GM15510 (cell line): Measurements from ENCODE around the gene DNAJC30.

ENCODE experiments used
- POLR2A ChIP-seq: IDR thresholded peaks from 3 replicates; pipeline ENCODE4 v1.6.1; 2011; ENCODE audit warnings: borderline replicate concordance; ENCODE audit not compliant: insufficient read length; ENCODE audit errors: extremely low read depth

Gene DNAJC30

DNA sequence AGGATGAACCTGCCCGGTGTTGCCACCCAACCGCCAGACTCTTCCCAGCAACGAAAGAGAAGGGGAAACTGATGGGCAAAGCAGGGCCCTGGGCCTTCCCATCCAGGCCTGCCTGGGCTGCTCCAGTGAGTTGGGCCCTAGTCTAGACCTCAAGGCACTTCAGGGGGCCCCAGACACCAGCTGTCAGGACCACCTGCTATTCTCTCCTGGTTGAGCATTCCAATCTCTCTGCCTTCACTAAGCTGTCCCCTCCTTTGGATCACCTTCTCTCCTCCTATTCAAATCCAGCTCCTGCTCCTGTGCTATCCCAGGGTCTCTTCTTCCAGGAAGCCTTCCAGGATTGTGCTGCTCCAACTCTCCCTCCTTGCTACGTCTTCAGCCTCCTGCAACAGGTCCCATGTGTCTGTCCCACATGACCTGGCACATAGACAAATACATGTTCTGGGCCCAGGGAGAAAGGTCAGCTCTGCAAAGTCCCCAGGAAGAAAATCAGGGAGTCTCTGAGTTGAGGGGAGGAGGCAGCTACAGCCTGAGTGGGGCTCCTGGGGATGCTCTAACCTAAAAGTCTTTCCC, 33.2 kb upstream of the DNAJC30 start:
- no peak for TF ChIP-seq POLR2A

DNA sequence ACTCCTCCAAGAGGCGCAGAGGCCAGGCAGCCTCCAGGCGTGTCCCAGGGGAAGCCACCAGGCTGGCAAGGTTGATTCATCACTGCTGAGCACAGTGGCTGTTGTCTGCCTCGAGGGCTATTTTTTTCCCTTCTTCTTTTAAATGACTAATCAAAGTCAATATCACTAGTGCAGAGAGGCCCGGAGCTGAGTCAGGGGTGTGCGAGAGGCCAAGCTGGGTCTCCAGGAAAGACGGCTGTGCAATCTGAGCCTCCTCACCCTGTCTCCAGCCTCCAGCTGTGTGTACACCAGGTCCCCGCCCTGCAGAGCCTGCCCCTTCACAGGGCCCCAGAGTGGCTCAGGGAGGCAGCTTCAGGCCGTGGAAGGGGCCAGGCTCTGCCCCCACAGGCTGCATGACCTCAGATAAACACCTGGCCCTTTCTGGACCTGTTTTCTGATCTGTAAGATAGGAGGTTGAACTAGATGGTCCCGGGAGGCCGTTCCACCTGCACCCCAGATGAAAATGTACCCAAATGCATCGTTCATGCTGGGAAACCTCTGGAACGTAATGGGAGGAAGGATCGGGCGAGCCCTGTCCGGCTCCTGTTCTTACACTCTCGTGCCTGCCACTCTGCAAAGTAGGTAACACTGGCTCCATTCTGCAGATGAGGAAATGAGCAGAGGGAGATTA, 32.5 kb upstream of the DNAJC30 start:
- TF ChIP-seq POLR2A: no peak

DNA sequence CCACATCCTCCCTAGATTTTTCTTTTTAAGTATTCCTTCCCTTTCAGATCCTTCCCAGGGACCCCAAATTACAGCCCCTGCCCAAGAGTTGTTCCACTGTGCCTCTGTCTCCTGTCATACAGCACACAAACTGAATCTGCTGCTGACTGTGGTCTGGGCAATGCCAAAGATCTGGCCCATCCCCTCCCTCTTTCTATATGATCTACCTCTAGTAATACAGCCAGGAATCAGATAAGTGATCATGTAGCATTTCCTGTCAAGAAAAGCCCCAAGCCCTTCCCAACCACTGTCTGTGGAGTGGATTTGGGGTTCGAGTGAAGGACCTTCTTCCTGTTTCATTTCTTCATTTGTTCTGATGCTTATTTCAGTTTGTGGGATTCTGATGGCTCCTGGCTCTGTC, 29.5 kb upstream of the DNAJC30 start:
- no peak for TF ChIP-seq POLR2A

DNA sequence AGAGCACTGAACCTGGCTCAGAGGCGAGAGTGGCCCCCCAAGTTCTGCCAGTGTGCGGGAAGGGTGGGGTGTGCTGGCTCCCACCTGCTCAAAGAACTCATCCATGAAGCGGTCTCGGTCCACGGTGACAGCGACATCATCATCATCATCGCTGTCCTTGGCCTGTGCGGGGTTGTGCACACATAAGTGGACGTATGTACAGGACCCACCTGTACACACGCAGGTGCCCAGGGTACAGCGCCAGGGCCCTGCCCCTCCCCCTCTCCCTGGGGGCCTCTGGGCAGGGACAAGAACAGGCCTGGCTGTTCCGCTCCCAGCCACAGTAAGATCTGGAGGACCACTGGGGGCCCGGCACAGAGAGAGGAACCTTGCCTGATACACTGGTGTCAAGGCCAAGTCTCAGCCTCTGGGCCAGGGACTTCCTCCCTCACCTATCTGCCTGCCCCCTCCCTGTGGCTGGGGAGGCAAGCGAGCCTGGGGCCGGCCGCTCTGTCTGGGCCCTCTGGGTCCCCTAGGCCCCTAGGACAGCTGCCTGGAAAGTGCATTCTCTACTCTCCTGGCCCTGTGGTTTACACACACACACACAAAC, 25.8 kb upstream of the DNAJC30 start:
- TF ChIP-seq POLR2A: no peak

DNA sequence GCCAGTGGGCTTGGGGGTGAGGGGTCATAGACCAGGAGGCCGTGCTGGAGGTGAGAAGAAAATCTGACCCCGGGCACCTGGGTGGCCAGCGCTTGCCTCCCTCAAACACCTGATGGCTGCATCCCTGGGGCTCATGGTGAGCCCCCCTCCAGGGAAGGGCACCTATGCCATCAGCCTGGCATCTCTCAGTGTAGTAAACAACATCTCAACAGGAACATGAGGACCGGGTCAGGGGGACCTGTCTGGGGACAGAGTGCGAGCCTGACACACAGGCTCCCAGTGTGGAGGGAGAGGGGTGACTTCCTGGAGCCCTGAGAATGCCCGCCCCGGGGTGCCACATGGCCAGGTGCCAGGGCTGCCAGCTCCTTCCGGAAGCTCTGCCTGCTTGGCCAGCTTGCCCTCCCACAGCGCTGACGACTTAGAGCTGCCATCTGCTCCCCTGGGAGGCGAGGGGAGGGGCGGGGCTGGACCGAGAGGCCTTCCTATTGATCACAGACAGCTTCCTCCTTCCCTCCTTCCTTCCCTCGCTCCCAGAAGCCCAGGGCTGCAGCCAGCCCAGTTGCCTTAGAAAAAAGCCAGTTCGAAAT, 23.9 kb upstream of the DNAJC30 start:
- TF ChIP-seq POLR2A: no peak

DNA sequence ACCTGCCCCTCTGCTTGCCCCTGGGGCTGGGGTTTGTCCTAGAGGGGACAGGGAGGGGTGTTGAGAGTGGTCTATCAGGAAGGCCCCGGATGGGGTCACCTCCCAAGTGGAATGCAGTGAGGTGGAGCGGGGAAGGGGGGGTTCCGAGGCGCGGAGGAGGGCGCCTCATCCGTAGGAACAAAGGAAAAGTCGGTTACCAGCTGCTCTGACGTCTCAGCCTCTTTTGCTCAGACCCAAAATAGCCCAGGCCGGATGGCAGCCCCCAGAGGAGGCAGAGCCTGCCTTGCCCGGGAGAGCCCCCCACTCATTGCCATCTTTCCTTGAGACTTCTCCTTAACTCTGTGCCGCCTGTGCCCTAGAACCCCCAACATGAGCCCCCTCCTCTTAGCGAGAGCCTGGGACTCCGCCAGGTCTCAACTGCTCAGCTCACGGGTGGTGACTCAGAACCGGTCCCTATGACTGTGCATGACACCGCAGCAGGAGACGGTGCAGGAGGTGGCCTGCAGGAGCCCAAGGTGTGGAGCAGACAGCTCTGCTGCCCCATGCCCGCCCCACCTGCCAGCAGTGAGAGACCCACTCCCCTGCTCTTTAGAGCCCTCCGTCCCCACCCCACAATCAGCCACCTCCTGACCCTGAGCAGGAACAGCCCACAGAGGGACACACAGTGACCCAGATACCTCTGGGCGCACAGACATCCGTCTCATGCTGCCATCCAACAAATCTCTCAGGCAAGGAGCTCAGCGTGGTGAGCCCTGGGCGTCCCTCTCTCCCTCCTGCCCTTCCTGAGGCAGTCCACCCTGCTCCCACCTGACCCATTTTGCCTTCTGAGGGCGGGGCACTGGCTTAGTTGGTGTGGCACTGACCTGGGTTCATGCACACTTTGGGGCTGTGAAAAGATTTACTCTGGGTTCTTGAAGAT, 23.1 kb upstream of the DNAJC30 start:
- TF ChIP-seq POLR2A: no peak

DNA sequence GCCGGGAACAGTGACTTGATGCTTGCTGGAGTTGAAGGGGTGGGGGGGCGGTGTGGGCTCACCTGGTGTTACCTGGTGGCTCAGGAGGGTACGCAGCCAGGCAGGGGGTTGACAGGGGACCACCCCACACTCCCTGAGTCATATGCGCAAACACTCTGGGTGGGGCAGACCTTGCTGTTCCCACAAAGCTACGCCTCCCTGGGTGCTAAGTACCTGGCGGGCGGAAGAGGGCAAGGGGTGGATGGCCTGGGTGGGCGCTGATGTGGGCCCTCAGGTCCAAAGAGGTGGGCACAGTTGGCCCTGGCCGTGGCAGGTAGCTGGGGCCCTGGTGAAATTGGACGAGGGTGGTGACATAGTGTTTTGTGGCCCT, 22.3 kb upstream of the DNAJC30 start:
- TF ChIP-seq POLR2A: no peak

DNA sequence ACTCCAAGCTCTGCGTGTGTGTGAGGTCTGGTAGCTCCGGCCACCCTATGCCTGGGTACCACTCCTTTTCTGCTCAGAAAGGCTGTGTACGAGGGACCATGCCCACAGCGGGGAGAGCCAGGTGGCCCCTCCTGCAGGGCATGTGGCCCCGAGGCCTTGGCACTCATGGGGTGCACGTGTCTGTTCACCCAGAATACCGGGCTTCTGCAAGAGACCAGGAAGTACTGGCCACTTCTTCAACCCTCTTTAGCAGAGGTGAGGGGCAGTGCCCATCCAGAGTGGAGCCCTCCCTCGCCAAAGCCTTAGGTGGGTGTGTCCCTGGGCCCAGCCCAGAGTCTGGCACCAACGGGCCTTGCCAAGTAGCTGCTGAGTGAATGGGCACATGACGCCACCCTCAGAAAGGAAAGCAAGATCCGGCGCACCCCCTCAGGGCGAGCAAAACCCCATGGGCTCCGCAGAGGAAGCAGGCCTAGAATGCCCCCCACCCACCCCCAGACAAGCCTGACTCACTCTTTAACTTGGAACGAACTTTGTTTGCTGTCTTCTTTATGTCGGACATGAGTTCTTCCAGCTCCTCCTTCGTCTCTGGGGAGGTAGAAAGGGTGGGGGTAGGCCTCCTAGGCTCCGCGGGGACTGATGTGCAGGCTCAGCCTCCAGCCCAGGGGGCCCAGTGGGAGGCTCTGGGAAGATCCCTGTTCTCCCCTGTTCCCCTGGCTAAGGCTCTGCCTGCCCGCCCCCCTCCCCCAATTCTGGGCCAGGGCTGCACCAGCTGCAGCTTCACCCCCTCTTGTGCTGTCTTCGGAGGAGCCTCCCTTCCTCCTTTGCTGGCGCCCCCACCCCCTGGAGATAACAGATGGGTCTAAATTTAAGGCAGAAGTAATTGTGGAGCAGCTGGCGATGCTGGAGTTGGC, 21.6 kb upstream of the DNAJC30 start:
- TF ChIP-seq POLR2A: no peak

DNA sequence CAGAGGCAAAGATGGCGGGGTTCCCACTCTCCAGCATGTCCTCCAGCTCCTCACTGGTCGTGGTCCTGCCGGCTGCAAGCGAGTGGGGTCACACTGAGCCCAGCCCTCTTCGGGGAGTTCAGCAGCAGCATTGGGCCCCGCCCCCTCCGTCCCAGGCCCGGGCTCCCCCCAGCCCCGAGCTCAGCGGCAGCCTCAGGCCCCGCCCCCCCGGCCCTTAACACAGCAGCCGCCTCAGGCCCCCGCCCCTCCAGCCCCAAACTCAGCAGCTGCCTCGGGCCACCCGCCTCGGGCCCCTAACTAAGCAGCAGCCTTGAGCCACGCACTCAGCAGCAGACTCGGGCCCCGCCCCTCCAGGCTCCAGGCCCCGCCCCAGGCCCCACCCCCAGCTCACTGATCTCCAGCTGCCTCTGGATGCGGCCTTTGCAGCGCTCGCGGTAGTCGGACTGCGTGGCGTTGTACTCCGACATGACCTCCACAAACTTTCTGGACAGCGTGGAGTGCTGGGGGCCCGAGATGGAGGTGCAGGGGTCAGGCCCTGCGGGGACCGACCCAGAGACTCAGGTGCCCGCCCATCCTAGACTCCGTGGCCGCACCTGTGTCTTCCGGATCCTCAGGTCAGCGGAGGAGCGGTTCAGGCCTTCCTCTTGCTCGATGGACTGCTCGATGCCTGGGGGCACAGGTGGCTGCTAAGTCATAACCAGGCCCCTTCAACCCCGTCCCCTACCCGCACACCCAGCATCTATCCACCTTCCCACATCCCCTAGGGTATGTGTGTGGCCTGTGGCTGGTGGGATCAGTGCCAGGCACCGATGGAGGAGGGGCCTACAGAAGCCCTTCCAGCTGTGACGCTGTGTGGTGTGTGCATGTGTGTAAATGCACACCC, 20.7 kb upstream of the DNAJC30 start:
- TF ChIP-seq POLR2A: no peak

DNA sequence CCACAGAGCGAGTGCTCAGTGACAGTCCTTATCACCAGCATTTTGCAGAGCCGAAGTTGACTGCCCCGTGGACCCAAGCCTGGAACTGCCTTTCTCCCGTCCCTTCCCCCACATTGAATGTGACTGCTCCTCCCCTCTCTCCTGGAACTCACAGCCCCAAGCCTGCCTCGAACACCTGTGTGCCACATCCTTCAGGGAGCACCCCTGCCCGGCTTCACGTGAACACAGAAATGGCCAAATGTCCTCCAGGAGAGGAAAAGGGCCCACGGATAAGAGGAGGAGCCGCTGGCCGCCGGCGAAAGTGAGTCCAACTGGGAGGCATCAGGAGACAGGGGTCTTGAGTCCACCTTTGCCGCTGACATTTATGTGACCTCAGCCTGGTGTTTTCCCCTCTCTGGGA, 20.0 kb upstream of the DNAJC30 start:
- no peak for TF ChIP-seq POLR2A

DNA sequence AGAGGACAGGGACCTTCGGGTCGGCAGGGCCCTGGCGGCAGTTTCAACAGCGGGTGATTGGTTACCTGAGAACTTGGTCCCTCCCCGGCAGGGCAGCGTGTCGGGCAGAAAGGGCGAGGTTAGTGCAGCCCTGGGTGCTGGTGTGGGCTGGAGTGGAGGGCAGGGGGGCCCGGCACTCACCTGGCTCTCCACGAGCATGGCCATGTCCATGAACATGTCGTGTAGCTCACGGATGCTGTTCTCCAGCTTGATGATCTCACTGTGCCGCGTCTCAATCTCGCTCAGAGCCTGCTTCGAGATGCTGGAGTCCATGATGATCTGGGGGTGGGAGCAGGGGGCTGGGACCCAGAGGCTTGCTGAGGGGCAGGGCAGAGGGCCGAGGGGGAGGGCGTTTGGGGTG, 19.4 kb upstream of the DNAJC30 start:
- TF ChIP-seq POLR2A: no peak

DNA sequence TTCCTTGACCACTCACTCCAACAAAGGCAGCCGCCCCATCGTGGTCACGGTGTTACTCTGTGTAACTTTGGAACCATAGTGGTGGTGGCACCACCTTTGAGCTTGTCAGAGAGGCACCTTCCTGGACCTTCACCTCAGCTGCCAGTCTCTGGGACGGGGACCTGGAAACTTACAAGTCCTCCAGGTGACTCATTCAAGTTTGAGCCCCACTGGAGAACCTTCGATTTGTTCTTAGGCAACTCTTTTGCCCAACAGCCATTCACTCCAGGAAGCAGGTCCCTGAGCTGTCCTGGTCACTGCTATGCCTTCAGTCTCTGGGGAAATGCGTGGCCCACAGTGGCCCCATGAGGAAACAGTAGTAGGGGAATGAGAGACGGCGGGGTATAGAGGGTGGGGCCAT, 19.0 kb upstream of the DNAJC30 start:
- TF ChIP-seq POLR2A: no peak
